ENCODE results near the gene FANCL.
A peak's percentile ranks its signal among the peaks of the same experiment; 100 is the strongest.
"Not testable (repeated sequence)": the region's sequence is repeated elsewhere in the genome, so short reads cannot be mapped to it uniquely, and the experiment has no call there.

FANCL gene

GRCh38 chr2:58240670-58241545 is at the start of gene FANCL:
FANCL (minus strand) TSS chr2:58241325; CDS start chr2:58241313, 12 bp downstream.
- H3K9me3 ChIP-seq (ENCODE audit: control insufficient read depth, low read length) = no peaks in the 10 kb centered on the region
- H3K9ac ChIP-seq (ENCODE audit: low read length) = peak within 1 kb of the TSS; percentile 93
- peaks cover 8% of the 10 kb centered on the region for H3K27me3 ChIP-seq (ENCODE audit: control insufficient read depth, insufficient read depth, low read length)
- H3K36me3 ChIP-seq (ENCODE audit: control insufficient read depth, insufficient read depth, low read length) = no peaks in the 10 kb centered on the region
- peak within 1 kb of the TSS; percentile 90 for H3K4me3 ChIP-seq (ENCODE audit: low read length)
- H3K4me1 ChIP-seq (ENCODE audit: control insufficient read depth, insufficient read depth, low read length) = peaks cover 7% of the 10 kb centered on the region

GRCh38 chr2:58289029-58289428 is 47.9 kb upstream of the FANCL start:
- no peaks in the 10 kb centered on the region for H3K9me3 ChIP-seq (ENCODE audit: control insufficient read depth, low read length)
- H3K36me3 ChIP-seq (ENCODE audit: control insufficient read depth, insufficient read depth, low read length) = no peaks in the 10 kb centered on the region
- no peak overlapping the region for H3K9ac ChIP-seq (ENCODE audit: low read length)

GRCh38 chr2:58283931-58284330 is 42.8 kb upstream of the FANCL start:
- Histone ChIP-seq H3K9ac (ENCODE audit: low read length) (no peak overlapping the region), H3K4me3 (ENCODE audit: low read length) (no peak overlapping the region), H3K27me3 (ENCODE audit: control insufficient read depth, insufficient read depth, low read length) (no peaks in the 10 kb centered on the region), H3K4me1 (ENCODE audit: control insufficient read depth, insufficient read depth, low read length) (no peaks in the 10 kb centered on the region), H3K9me3 (ENCODE audit: control insufficient read depth, low read length) (no peaks in the 10 kb centered on the region), H3K36me3 (ENCODE audit: control insufficient read depth, insufficient read depth, low read length) (no peaks in the 10 kb centered on the region)

More at GRCh38 chr2:58289029-58289428, 47.9 kb upstream of the FANCL start:
- Histone ChIP-seq H3K27me3 (ENCODE audit: control insufficient read depth, insufficient read depth, low read length) (no peaks in the 10 kb centered on the region), H3K4me1 (ENCODE audit: control insufficient read depth, insufficient read depth, low read length) (no peaks in the 10 kb centered on the region), H3K4me3 (ENCODE audit: low read length) (no peak overlapping the region)

- not testable (repeated sequence) for H3K9ac ChIP-seq (ENCODE audit: low read length); H3K36me3 ChIP-seq (ENCODE audit: control insufficient read depth, insufficient read depth, low read length); H3K27me3 ChIP-seq (ENCODE audit: control insufficient read depth, insufficient read depth, low read length); H3K4me1 ChIP-seq (ENCODE audit: control insufficient read depth, insufficient read depth, low read length); H3K4me3 ChIP-seq (ENCODE audit: low read length); H3K9me3 ChIP-seq (ENCODE audit: control insufficient read depth, low read length)
Measured at GRCh38 chr2:58275144-58275543, 34.0 kb upstream of the FANCL start.

- Histone ChIP-seq H3K9ac (ENCODE audit: low read length) (no peak overlapping the region), H3K27me3 (ENCODE audit: control insufficient read depth, insufficient read depth, low read length) (no peaks in the 10 kb centered on the region), H3K36me3 (ENCODE audit: control insufficient read depth, insufficient read depth, low read length) (no peaks in the 10 kb centered on the region), H3K4me3 (ENCODE audit: low read length) (no peak overlapping the region), H3K4me1 (ENCODE audit: control insufficient read depth, insufficient read depth, low read length) (peaks cover 3% of the 10 kb centered on the region), H3K9me3 (ENCODE audit: control insufficient read depth, low read length) (no peaks in the 10 kb centered on the region)
Measured at GRCh38 chr2:58271826-58272225, 30.7 kb upstream of the FANCL start.

GRCh38 chr2:58268685-58269084 is 27.6 kb upstream of the FANCL start:
- H3K4me1 ChIP-seq (ENCODE audit: control insufficient read depth, insufficient read depth, low read length) = peaks cover 3% of the 10 kb centered on the region
- no peaks in the 10 kb centered on the region for H3K36me3 ChIP-seq (ENCODE audit: control insufficient read depth, insufficient read depth, low read length)
- H3K4me3 ChIP-seq (ENCODE audit: low read length) = no peak overlapping the region
- no peak overlapping the region for H3K9ac ChIP-seq (ENCODE audit: low read length)
- no peaks in the 10 kb centered on the region for H3K9me3 ChIP-seq (ENCODE audit: control insufficient read depth, low read length)
- no peaks in the 10 kb centered on the region for H3K27me3 ChIP-seq (ENCODE audit: control insufficient read depth, insufficient read depth, low read length)

- H3K4me1 ChIP-seq (ENCODE audit: control insufficient read depth, insufficient read depth, low read length) = peaks cover 9% of the 10 kb centered on the region
- H3K27me3 ChIP-seq (ENCODE audit: control insufficient read depth, insufficient read depth, low read length) = no peaks in the 10 kb centered on the region
- no peaks in the 10 kb centered on the region for H3K9me3 ChIP-seq (ENCODE audit: control insufficient read depth, low read length)
- no peak overlapping the region for H3K4me3 ChIP-seq (ENCODE audit: low read length)
- H3K9ac ChIP-seq (ENCODE audit: low read length) = no peak overlapping the region
- no peaks in the 10 kb centered on the region for H3K36me3 ChIP-seq (ENCODE audit: control insufficient read depth, insufficient read depth, low read length)
Measured at GRCh38 chr2:58266211-58266610, 25.1 kb upstream of the FANCL start.

GRCh38 chr2:58261209-58261608 is 20.1 kb upstream of the FANCL start:
- H3K27me3 ChIP-seq (ENCODE audit: control insufficient read depth, insufficient read depth, low read length) = no peaks in the 10 kb centered on the region

GRCh38 chr2:58258456-58258855 is 17.3 kb upstream of the FANCL start:
- peaks cover 10% of the 10 kb centered on the region for H3K4me1 ChIP-seq (ENCODE audit: control insufficient read depth, insufficient read depth, low read length)
- H3K36me3 ChIP-seq (ENCODE audit: control insufficient read depth, insufficient read depth, low read length); H3K4me3 ChIP-seq (ENCODE audit: low read length); H3K9ac ChIP-seq (ENCODE audit: low read length); H3K27me3 ChIP-seq (ENCODE audit: control insufficient read depth, insufficient read depth, low read length); H3K9me3 ChIP-seq (ENCODE audit: control insufficient read depth, low read length): not testable (repeated sequence)

More at GRCh38 chr2:58261209-58261608, 20.1 kb upstream of the FANCL start:
- Histone ChIP-seq H3K36me3 (ENCODE audit: control insufficient read depth, insufficient read depth, low read length) (no peaks in the 10 kb centered on the region), H3K4me3 (ENCODE audit: low read length) (no peak overlapping the region), H3K9ac (ENCODE audit: low read length) (no peak overlapping the region), H3K4me1 (ENCODE audit: control insufficient read depth, insufficient read depth, low read length) (peaks cover 10% of the 10 kb centered on the region), H3K9me3 (ENCODE audit: control insufficient read depth, low read length) (no peaks in the 10 kb centered on the region)

- not testable (repeated sequence) for H3K36me3 ChIP-seq (ENCODE audit: control insufficient read depth, insufficient read depth, low read length); H3K4me1 ChIP-seq (ENCODE audit: control insufficient read depth, insufficient read depth, low read length); H3K9me3 ChIP-seq (ENCODE audit: control insufficient read depth, low read length); H3K27me3 ChIP-seq (ENCODE audit: control insufficient read depth, insufficient read depth, low read length); H3K9ac ChIP-seq (ENCODE audit: low read length); H3K4me3 ChIP-seq (ENCODE audit: low read length)
Measured at GRCh38 chr2:58251331-58252201, 10.4 kb upstream of the FANCL start.

- peak overlapping the region; percentile 93 for H3K9ac ChIP-seq (ENCODE audit: low read length)
- no peaks in the 10 kb centered on the region for H3K36me3 ChIP-seq (ENCODE audit: control insufficient read depth, insufficient read depth, low read length)
- peak overlapping the region; percentile 90 for H3K4me3 ChIP-seq (ENCODE audit: low read length)
- peaks cover 7% of the 10 kb centered on the region for H3K4me1 ChIP-seq (ENCODE audit: control insufficient read depth, insufficient read depth, low read length)
- H3K27me3 ChIP-seq (ENCODE audit: control insufficient read depth, insufficient read depth, low read length) = peaks cover 8% of the 10 kb centered on the region
- no peaks in the 10 kb centered on the region for H3K9me3 ChIP-seq (ENCODE audit: control insufficient read depth, low read length)
Measured at GRCh38 chr2:58241546-58241864, 380 bp upstream of the FANCL start.

GRCh38 chr2:58239243-58239925 is 1.7 kb downstream of the FANCL start:
- H3K27me3 ChIP-seq (ENCODE audit: control insufficient read depth, insufficient read depth, low read length) = no peaks in the 10 kb centered on the region
- H3K9me3 ChIP-seq (ENCODE audit: control insufficient read depth, low read length) = no peaks in the 10 kb centered on the region
- no peak overlapping the region for H3K4me3 ChIP-seq (ENCODE audit: low read length)
- peaks cover 7% of the 10 kb centered on the region for H3K4me1 ChIP-seq (ENCODE audit: control insufficient read depth, insufficient read depth, low read length)
- H3K36me3 ChIP-seq (ENCODE audit: control insufficient read depth, insufficient read depth, low read length) = no peaks in the 10 kb centered on the region
- H3K9ac ChIP-seq (ENCODE audit: low read length) = no peak overlapping the region
